Measurements from ENCODE around the gene MVB12A. TPM values are rescaled to one million over a fixed set of nuclear protein-coding genes. Genes with fewer than 3 reads are reported as not detected.
A peak's percentile ranks its signal among the peaks of the same experiment; 100 is the strongest.

The MVB12A gene
- total RNA-seq, 4 donors from 2014 or later = 42.8 to 87.9 (median 51.9) TPM

- Histone ChIP-seq H3K36me3 (peaks cover 0 to 22% (median 0%) of the 10 kb centered on the region in 3 donors), H3K4me1 (peaks cover 0 to 22% (median 3%) of the 10 kb centered on the region in 4 donors), H3K27ac (no peak overlapping the region), H3K27me3 (no peaks in the 10 kb centered on the region), H3K4me3 (no peak overlapping the region), H3K9me3 (no peaks in the 10 kb centered on the region)
- no peak for TF ChIP-seq POLR2A (IDR thresholded peaks at IDR 0.05)
- TF ChIP-seq CTCF (IDR thresholded peaks at IDR 0.05) = peak in 3 of 5 experiments; percentile 33 to 49 (median 42)
- no peak for TF ChIP-seq EP300 (IDR thresholded peaks at IDR 0.05)
- DNase-seq (ENCODE audit: low spot score in 2 of 2) = no peak
- 22 to 28% methylated on average over 22 to 27 of the region's 27 CpGs for WGBS, 2 donors
Measured at GRCh38 chr19:17424743-17425365, 5.0 kb downstream of the MVB12A start.

- 45 to 48% methylated on average over 17 of the region's 17 CpGs for WGBS, 2 donors
- H3K9me3 ChIP-seq = no peaks in the 10 kb centered on the region
- peaks cover 0 to 14% (median 0%) of the 10 kb centered on the region in 4 donors for H3K4me1 ChIP-seq
- no peaks in the 10 kb centered on the region for H3K36me3 ChIP-seq
- TF ChIP-seq POLR2A (IDR thresholded peaks at IDR 0.05) (no peak), CTCF (IDR thresholded peaks at IDR 0.05) (no peak), EP300 (IDR thresholded peaks at IDR 0.05) (no peak)
- no peak overlapping the region for H3K27ac ChIP-seq
- no peaks in the 10 kb centered on the region for H3K27me3 ChIP-seq
- H3K4me3 ChIP-seq = no peak overlapping the region
- peak in 1 of 2 donors; percentile 35 for DNase-seq (ENCODE audit: low spot score in 2 of 2)
Measured at GRCh38 chr19:17429641-17430113, 9.8 kb downstream of the MVB12A start.

GRCh38 chr19:17431417-17431816, 11.6 kb downstream of the MVB12A start:
- Histone ChIP-seq H3K27ac (no peak overlapping the region), H3K9me3 (no peaks in the 10 kb centered on the region), H3K4me1 (peaks cover 0 to 9% (median 0%) of the 10 kb centered on the region in 4 donors), H3K4me3 (no peak overlapping the region), H3K27me3 (no peaks in the 10 kb centered on the region), H3K36me3 (peaks cover 0 to 7% (median 0%) of the 10 kb centered on the region in 3 donors)
- no peak for DNase-seq (ENCODE audit: low spot score in 2 of 2)
- TF ChIP-seq CTCF (IDR thresholded peaks at IDR 0.05) = no peak
- TF ChIP-seq EP300 (IDR thresholded peaks at IDR 0.05) = no peak
- no peak for TF ChIP-seq POLR2A (IDR thresholded peaks at IDR 0.05)
- 93 to 96% methylated on average over 7 of the region's 7 CpGs for WGBS, 2 donors

GRCh38 chr19:17435218-17435617, 15.4 kb downstream of the MVB12A start:
- Histone ChIP-seq H3K36me3 (peaks cover 0 to 9% (median 0%) of the 10 kb centered on the region in 3 donors), H3K4me3 (no peak overlapping the region), H3K9me3 (no peaks in the 10 kb centered on the region), H3K27ac (no peak overlapping the region), H3K27me3 (no peaks in the 10 kb centered on the region), H3K4me1 (no peaks in the 10 kb centered on the region)
- DNase-seq (ENCODE audit: low spot score in 2 of 2) = no peak
- TF ChIP-seq EP300 (IDR thresholded peaks at IDR 0.05) (no peak), CTCF (IDR thresholded peaks at IDR 0.05) (no peak), POLR2A (IDR thresholded peaks at IDR 0.05) (no peak)
- 62 to 71% methylated on average over 7 of the region's 7 CpGs for WGBS, 2 donors

GRCh38 chr19:17436094-17436873, 16.4 kb downstream of the MVB12A start:
- H3K36me3 ChIP-seq = peaks cover 0 to 9% (median 0%) of the 10 kb centered on the region in 3 donors
- TF ChIP-seq EP300 (IDR thresholded peaks at IDR 0.05) (no peak), CTCF (IDR thresholded peaks at IDR 0.05) (no peak), POLR2A (IDR thresholded peaks at IDR 0.05) (no peak)
- no peak overlapping the region for H3K27ac ChIP-seq
- H3K27me3 ChIP-seq = no peaks in the 10 kb centered on the region
- no peak for DNase-seq (ENCODE audit: low spot score in 2 of 2)
- WGBS, 2 donors = 95 to 98% methylated on average over 25 of the region's 25 CpGs
- peaks cover 0 to 1% (median 0%) of the 10 kb centered on the region in 4 donors for H3K4me1 ChIP-seq
- no peak overlapping the region for H3K4me3 ChIP-seq
- H3K9me3 ChIP-seq = peaks cover 0 to 2% (median 0%) of the 10 kb centered on the region in 4 donors

All from tibial nerve (tissue), 4 donors.